WI38 (cell line): Measurements from ENCODE around the gene ACTN4.

ENCODE experiments used
- H3K4me3 ChIP-seq: 2 replicates; pipeline ENCODE4 v1.5.1; 2011; ENCODE audit warnings: low read depth, mild to moderate bottlenecking, control low read depth, low read length
- TF ChIP-seq, protein P1 (sequence below): IDR thresholded peaks from 2 replicates; pipeline ENCODE4 v1.5.1; 2012; ENCODE audit warnings: low read depth, mild to moderate bottlenecking, control low read depth, low read length

Gene ACTN4

DNA sequence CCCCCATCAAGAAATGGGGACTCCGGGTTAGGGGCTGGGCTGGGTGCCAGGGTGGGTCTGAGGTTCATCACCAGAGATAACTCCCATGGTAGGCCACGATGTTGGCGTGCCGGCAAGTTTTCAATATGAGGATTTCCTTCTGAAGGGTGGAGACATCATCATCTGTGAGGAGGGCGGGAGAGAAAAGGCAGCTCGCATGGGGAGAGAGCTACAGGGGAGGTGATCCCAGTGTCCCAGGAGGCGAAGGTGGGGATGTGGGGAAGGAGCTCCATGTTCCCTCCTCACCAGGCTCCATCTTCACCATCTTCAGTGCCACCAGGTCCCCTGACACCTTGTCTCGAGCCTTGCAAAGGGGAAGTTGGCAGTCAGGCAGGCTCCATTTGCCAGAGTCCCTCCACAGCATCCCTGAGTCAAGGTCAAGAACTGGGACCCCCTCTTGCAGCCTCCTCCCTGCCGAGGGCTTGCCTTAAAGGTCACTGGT is 30.1 kb upstream of the ACTN4 start:
- TF ChIP-seq, protein P1, sequence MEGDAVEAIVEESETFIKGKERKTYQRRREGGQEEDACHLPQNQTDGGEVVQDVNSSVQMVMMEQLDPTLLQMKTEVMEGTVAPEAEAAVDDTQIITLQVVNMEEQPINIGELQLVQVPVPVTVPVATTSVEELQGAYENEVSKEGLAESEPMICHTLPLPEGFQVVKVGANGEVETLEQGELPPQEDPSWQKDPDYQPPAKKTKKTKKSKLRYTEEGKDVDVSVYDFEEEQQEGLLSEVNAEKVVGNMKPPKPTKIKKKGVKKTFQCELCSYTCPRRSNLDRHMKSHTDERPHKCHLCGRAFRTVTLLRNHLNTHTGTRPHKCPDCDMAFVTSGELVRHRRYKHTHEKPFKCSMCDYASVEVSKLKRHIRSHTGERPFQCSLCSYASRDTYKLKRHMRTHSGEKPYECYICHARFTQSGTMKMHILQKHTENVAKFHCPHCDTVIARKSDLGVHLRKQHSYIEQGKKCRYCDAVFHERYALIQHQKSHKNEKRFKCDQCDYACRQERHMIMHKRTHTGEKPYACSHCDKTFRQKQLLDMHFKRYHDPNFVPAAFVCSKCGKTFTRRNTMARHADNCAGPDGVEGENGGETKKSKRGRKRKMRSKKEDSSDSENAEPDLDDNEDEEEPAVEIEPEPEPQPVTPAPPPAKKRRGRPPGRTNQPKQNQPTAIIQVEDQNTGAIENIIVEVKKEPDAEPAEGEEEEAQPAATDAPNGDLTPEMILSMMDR: no peak
- no peak overlapping the region for H3K4me3 ChIP-seq

DNA sequence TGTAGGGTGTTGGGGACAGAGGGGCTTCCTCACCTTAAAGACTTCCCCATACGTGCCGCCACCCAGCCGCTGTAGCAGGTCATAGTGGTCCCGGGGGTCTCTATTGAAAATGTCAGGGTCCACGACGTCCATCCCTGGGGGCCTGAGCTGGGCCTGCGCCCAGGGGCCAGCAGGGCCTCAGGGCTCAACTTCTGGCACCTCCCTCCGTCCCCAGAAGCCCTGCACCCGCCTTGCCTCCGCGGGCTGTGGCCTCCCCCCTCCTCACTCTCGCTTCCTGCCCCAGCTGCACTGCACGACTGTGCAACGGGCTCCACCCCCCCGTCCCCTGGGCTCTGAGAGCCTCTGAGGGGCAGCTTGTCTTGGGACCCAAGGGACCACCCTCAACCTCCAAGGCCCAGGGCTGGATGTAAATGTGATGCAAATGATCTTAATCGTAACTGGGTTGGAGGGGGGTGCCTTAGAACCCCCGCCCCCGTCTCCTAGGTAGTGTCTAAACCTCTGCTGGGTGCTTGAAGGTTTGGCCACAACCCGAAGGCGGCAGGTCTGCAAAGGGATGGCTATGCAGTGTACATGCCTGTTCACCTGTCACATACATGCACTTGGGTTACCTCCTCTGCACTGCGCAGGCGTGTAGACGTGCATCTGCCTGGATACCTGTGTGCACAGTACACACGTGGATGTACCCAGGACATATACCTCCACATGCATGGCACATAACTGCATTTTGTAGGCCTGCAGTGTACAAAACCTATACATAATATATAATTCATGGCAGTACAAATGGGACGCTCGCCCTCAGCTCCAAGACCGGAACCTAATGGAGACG is 29.5 kb upstream of the ACTN4 start, which contains the start of gene MAP4K1:
TSS of gene MAP4K1 (minus strand) at position 190 of the 826 bp plus-strand sequence. CDS start at position 132, 58 bp downstream.
- TF ChIP-seq, protein P1: no peak
- peak within 1 kb of the TSS; percentile 100 for H3K4me3 ChIP-seq

DNA sequence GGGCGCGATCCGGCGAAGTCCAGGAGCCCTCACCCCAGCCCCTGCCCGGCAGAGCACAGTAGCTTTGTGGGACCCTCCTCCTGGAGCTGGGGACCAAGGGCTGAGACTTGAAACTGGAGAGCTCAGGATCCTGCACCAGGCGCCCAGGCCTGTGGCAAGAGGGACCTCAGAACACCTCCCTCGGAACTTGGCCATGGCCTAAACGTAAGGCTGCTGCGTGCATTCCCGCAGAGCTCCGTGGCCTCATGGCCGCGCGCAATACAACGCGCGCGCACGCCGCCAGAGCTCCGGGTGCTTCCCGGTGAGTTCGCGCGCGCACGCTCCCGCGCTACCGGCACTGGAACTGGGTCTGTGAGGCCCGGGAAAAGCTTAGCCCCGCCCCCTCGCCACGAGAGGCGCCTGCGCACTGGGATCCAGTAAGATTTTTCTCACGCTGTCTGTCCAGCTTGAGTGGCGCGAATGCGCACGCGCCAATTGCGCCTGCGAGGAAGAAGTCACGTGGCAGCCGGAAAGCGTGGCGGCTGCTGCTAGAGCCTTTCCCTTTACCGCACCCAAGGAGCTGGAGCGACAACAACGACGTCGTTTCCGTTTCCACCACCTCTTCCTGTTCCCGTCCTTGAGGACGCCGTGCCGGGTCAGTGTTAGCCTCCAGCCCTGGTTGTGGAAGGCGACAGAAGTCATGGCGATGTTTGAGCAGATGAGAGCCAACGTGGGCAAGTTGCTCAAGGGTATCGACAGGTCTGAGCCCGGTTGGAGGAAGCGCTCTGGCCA is 28.7 kb upstream of the ACTN4 start, which contains the start of gene EIF3K:
TSS of gene EIF3K (plus strand) at position 599 of the 771 bp plus-strand sequence. CDS start at position 680, 81 bp downstream.
- H3K4me3 ChIP-seq: peak within 1 kb of the TSS; percentile 100
- TF ChIP-seq, protein P1: no peak

DNA sequence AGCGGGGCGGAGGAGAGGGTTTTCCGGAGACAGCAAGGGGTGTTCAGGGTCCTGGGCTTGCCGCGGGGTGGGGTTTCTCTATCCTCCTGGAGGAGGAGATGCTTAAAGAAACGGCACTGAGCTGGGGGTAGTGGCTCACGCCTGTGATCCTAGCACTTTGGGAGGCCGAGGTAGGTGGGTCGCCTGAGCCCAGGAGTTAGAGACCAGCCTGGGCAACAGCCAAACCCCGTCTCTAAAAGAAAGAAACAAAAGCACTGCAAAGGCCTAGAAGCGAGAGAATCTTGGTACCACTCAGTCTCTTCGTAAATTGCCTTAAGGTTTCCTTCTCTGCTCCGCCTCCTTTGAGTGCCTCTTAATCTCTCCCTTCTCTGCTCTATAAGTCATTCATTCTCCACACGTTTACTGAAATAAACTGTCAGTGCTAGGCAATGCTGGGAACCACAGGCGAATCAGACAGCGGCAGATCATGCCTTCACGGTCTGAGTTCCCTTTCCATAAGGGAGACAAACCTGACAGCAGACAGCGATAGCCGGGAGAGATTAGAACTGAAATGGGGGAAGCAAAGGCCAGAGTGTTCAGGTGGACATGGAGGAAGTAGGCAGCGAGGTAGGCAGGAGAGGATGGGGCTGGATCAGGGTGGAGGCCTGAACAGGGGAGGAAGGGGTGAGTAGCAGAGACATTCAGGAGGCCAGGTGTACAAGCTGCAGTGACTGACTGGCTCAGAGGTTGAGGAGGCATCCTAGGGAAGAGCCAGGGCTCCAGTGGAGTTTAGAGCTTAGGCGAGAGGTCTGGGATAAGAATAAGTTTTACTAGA is 27.9 kb upstream of the ACTN4 start:
- TF ChIP-seq, protein P1: 0 out of 2 replicates have a peak, but pooled peaks have one; percentile 4

DNA sequence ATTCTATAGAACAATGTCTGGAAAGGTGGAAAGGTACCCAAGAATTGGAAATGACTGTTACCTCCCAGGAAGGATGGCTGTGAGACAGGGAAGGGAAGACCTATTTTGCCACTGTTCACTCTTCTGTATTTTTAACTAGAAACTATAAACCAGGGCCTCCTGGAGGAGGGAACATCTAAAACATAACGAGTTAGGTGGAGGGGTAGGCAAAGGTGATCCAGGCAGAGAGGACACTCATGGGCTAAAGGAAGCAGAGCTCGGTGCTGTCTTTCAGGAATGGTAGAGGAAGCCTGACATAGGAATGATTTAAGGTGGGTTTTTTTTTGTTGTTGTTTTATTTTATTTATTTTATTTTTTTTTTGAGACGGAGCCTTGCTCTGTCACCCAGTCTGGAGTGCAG is 22.6 kb upstream of the ACTN4 start:
- H3K4me3 ChIP-seq: no peak overlapping the region
- TF ChIP-seq, protein P1: no peak

More for the DNA sequence above, 27.9 kb upstream of the ACTN4 start:
- H3K4me3 ChIP-seq: peak overlapping the region; percentile 100

DNA sequence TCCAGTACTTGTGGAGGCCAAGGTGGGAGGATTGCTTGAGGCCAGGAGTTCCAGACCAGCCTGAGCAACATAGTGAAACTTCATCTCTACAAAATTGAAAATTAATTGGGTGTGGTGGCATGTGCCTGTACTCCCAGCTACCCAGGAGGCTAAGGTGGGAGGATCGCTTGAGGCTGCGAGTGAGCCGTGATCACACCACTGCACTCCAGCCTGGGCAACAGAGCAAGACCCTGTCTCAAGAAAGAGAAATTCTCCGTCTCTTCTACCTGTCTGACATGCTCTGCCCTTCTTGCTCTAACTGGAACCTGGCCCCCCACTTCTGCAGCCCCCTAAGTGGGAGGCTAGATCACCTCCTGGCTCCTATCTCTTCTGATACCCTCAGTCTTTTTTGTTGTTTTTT is 21.0 kb upstream of the ACTN4 start:
- no peak overlapping the region for H3K4me3 ChIP-seq

More for the DNA sequence above, 21.0 kb upstream of the ACTN4 start:
- TF ChIP-seq, protein P1: no peak
